HepG2 (cell line): ENCODE data around the gene COL13A1. TPM values are rescaled to one million over a fixed set of nuclear protein-coding genes. Genes with fewer than 3 reads are reported as not detected.

Experiments
- ATAC-seq: fragments of 200-7000 bp; cut with Tn5 transposase; 3 replicates; pipeline ENCODE4 v1.9.1; 2020; ENCODE audit warnings: mild to moderate bottlenecking, moderate library complexity
- BruUV-seq: library from RNA; stranded (reverse); fragments of 400-500 nt; replicated peaks from 2 replicates; lab custom pipeline; 2021; lab: Mats Ljungman, UMichigan
- CTCF ChIA-PET: fragments of 300-600 bp; formaldehyde crosslinking; extraction: SDS; loops from one replicate; lab custom pipeline; 2021; ENCODE audit warnings: low total read pairs, inconsistent platforms, low intra/inter-chr PET ratio; lab: Yijun Ruan, JAX
- POLR2A ChIA-PET: fragments of 350-600 bp; sonication (Branson Sonifier 250); formaldehyde crosslinking; loops from one replicate; lab custom pipeline; 2020; ENCODE audit warnings: antibody characterized with exemption, inconsistent platforms; lab: Yijun Ruan, JAX
- DNase-seq: peaks from one replicate; pipeline ENCODE4 v3.0.0-alpha.2; 2015; ENCODE audit warnings: low spot score
- FAIRE-seq: peaks from 3 replicates; lab custom pipeline; 2011; peaks lifted over from hg19 to GRCh38; lab: Jason Lieb, UNC
- H2AFZ ChIP-seq: one replicate; pipeline ENCODE4 v1.6.1; 2011; ENCODE audit warnings: low read length, inconsistent platforms
- H3K27ac ChIP-seq: fragments of 300-600 bp; 3 replicates; pipeline ENCODE4 v1.8.0; 2011; ENCODE audit warnings: mixed run types, mild to moderate bottlenecking, mixed read lengths, low read length, inconsistent platforms; ENCODE audit not compliant: insufficient read depth; ENCODE audit errors: extremely low read length
- H3K27me3 ChIP-seq, 2 experiments: fragments of 200-600 bp in 1 of 2; 2 replicates in 1 of 2; 3 replicates in 1 of 2; pipeline versions ENCODE4 v1.6.0 to v1.8.0; 2011; ENCODE audit warnings: low read length in 2 of 2, mild to moderate bottlenecking in 2 of 2, moderate library complexity in 2 of 2, inconsistent platforms in 1 of 2; ENCODE audit not compliant: insufficient read depth in 2 of 2, control insufficient read depth in 1 of 2
- H3K36me3 ChIP-seq, 2 experiments: fragments of 200-600 bp in 1 of 2; replicated peaks in 1 of 2; 2 replicates in 1 of 2; 3 replicates in 1 of 2; pipeline versions ENCODE4 v1.5.1 to v1.8.0; 2011; ENCODE audit warnings: low read length in 2 of 2, inconsistent platforms in 1 of 2; ENCODE audit not compliant: insufficient read depth in 2 of 2, control insufficient read depth in 1 of 2
- H3K4me1 ChIP-seq: 2 replicates; pipeline ENCODE4 v1.5.1; 2012; ENCODE audit warnings: low read length, inconsistent platforms; ENCODE audit not compliant: insufficient read depth
- H3K4me2 ChIP-seq: 2 replicates; pipeline ENCODE4 v1.6.0; 2011; ENCODE audit warnings: low read depth, low read length, inconsistent platforms
- H3K4me3 ChIP-seq, 3 experiments: fragments of 200-600 bp in 1 of 3; sonication (generic), shearing (Covaris generic) in 1 of 3; replicated peaks in 1 of 3; 2 replicates each; pipeline ENCODE4 v1.5.1; 2011 to 2016; ENCODE audit warnings: low read length in 3 of 3, inconsistent platforms in 2 of 3, low read depth in 2 of 3, mild to moderate bottlenecking in 2 of 3, control low read depth in 1 of 3, mixed read lengths in 1 of 3; ENCODE audit not compliant: insufficient read depth in 1 of 3
- H3K79me2 ChIP-seq: one replicate; pipeline ENCODE4 v1.6.1; 2011; ENCODE audit warnings: low read length, inconsistent platforms; ENCODE audit not compliant: insufficient read depth
- H3K9ac ChIP-seq: 2 replicates; pipeline ENCODE4 v1.6.0; 2011; ENCODE audit warnings: mild to moderate bottlenecking, low read depth, low read length, inconsistent platforms; ENCODE audit not compliant: insufficient read depth
- H3K9me3 ChIP-seq: 2 replicates; pipeline ENCODE4 v1.5.1; 2012; ENCODE audit warnings: mild to moderate bottlenecking, low read length
- H4K20me1 ChIP-seq: 2 replicates; pipeline ENCODE4 v1.6.0; 2011; ENCODE audit warnings: inconsistent platforms, mild to moderate bottlenecking, low read length, moderate library complexity; ENCODE audit not compliant: insufficient read depth
- CC2D1A ChIP-seq: sonication (generic); formaldehyde crosslinking; IDR thresholded peaks from 2 replicates; pipeline ENCODE4 v1.8.1; 2023; ENCODE audit warnings: mild to moderate bottlenecking, missing genetic modification reagents
- GTF3A ChIP-seq: sonication (generic); formaldehyde crosslinking; conservative IDR thresholded peaks from 2 replicates; pipeline ENCODE4 v1.4.0; 2020; ENCODE audit warnings: mild to moderate bottlenecking, missing genetic modification reagents
- HIVEP1 ChIP-seq: sonication (generic); formaldehyde crosslinking; IDR thresholded peaks from 2 replicates; pipeline ENCODE4 v1.4.0; 2020; ENCODE audit warnings: mild to moderate bottlenecking, missing genetic modification reagents
- HNF1B ChIP-seq: sonication (generic); formaldehyde crosslinking; IDR thresholded peaks from 2 replicates; pipeline ENCODE4 v1.5.1; 2020; ENCODE audit warnings: mild to moderate bottlenecking, moderate library complexity, missing genetic modification reagents
- JARID2 ChIP-seq: sonication (generic); formaldehyde crosslinking; IDR thresholded peaks from 2 replicates; pipeline ENCODE4 v1.8.1; 2023; ENCODE audit warnings: missing genetic modification reagents, inconsistent platforms; ENCODE audit not compliant: insufficient replicate concordance
- KDM2A ChIP-seq: sonication (generic); formaldehyde crosslinking; IDR thresholded peaks from 2 replicates; pipeline ENCODE4 v1.4.0; 2020; ENCODE audit warnings: low read depth, missing genetic modification reagents, borderline replicate concordance
- PLRG1 ChIP-seq: fragments of 450-650 bp; conservative IDR thresholded peaks from 2 replicates; pipeline ENCODE4 v1.6.1; 2016
- TOPORS ChIP-seq: sonication (generic); formaldehyde crosslinking; IDR thresholded peaks from 2 replicates; pipeline ENCODE4 v1.8.0; 2023; ENCODE audit warnings: mild to moderate bottlenecking, missing genetic modification reagents
- WIZ ChIP-seq: sonication (generic); formaldehyde crosslinking; IDR thresholded peaks from 2 replicates; pipeline ENCODE4 v1.5.1; 2020; ENCODE audit warnings: mild to moderate bottlenecking, missing genetic modification reagents
- ZNF562 ChIP-seq: sonication (generic); formaldehyde crosslinking; IDR thresholded peaks from 2 replicates; pipeline ENCODE4 v1.8.0; 2022; ENCODE audit warnings: missing genetic modification reagents, borderline replicate concordance
- ZNF570 ChIP-seq: sonication (generic); formaldehyde crosslinking; IDR thresholded peaks from 2 replicates; pipeline ENCODE4 v1.4.0; 2020; ENCODE audit warnings: mild to moderate bottlenecking, missing genetic modification reagents, borderline replicate concordance
- ZNF768 ChIP-seq: sonication (generic); formaldehyde crosslinking; IDR thresholded peaks from 2 replicates; pipeline ENCODE4 v1.4.0; 2020; ENCODE audit warnings: missing genetic modification reagents
- ZNF780A ChIP-seq: sonication (generic); formaldehyde crosslinking; IDR thresholded peaks from 2 replicates; pipeline ENCODE4 v1.8.0; 2022; ENCODE audit warnings: mild to moderate bottlenecking, missing genetic modification reagents, moderate library complexity
- ZSCAN21 ChIP-seq: sonication (generic); formaldehyde crosslinking; IDR thresholded peaks from 2 replicates; pipeline ENCODE4 v1.8.0; 2022; ENCODE audit warnings: mild to moderate bottlenecking, missing genetic modification reagents, moderate library complexity, borderline replicate concordance
- WGBS: methylation state at CpG from one replicate; pipeline ENCODE4 v1.1.6; 2017; ENCODE audit warnings: low lambda C conversion rate; 5-methylcytosine and 5-hydroxymethylcytosine counted together
- in situ Hi-C: cut with HindIII; loops from 2 replicates; pipeline ENCODE4 v1.10.0; 2017; ENCODE audit warnings: low pct_unique_long_range_greater_than_20kb; ENCODE audit not compliant: extremely low pct_ligation_motif_present
- intact Hi-C: fragments of 100-400 bp; cut with micrococcal nuclease; formaldehyde crosslinking; loops from one replicate; pipeline ENCODE4 v1.10.0; 2022; ENCODE audit not compliant: unreplicated experiment
- polyA plus RNA-seq, 8 experiments: library from polyadenylated mRNA; depleted of rRNA in 3 of 8; stranded (reverse) in 7 of 8; unstranded in 1 of 8; fragments of >200 nt; fragmentation: Illumina TruSeq in 4 of 8; extraction: Trizol in 4 of 8; gene quantifications; 2 replicates each; pipeline versions ENCODE4 v1.2.1 to v1.2.3, GENCODE V29; 2011 to 2016; ENCODE audit warnings: low read depth in 4 of 8, missing spikeins in 1 of 8, mixed read lengths in 1 of 8; ENCODE audit not compliant: insufficient read depth in 1 of 8
- total RNA-seq, 5 experiments: library from RNA; depleted of rRNA; stranded (reverse); fragments of >200 nt; fragmentation: Illumina TruSeq; extraction: Trizol; gene quantifications; 2 replicates each; pipeline ENCODE4 v1.2.3, GENCODE V29; 2016; ENCODE audit warnings: low read depth in 1 of 5
- TF ChIP-seq, protein P1 (sequence below): sonication (generic); formaldehyde crosslinking; IDR thresholded peaks from 2 replicates; pipeline ENCODE4 v1.4.0; 2020; ENCODE audit warnings: missing genetic modification reagents
- TF ChIP-seq, protein P2 (sequence below): sonication (generic); formaldehyde crosslinking; IDR thresholded peaks from 2 replicates; pipeline ENCODE4 v1.8.1; 2023; ENCODE audit warnings: mild to moderate bottlenecking, missing genetic modification reagents
- TF ChIP-seq, protein P3 (sequence below): conservative IDR thresholded peaks from 2 replicates; pipeline ENCODE4 v1.6.1; 2018; ENCODE audit warnings: missing genetic modification reagents
- TF ChIP-seq, protein P4 (sequence below): sonication (generic); formaldehyde crosslinking; IDR thresholded peaks from 2 replicates; pipeline ENCODE4 v1.4.0; 2020; ENCODE audit warnings: missing genetic modification reagents; ENCODE audit errors: not compliant biosample characterization

The COL13A1 gene
- total and polyA plus RNA-seq, 2 of the 13 experiments (the other 11 are each of a cell fraction or from before 2014, with no cell fraction given) = 0.07 TPM; not detected in 1

GRCh38 chr10:69870591-69870990 is 68.9 kb downstream of the COL13A1 start:
- ChIA-PET POLR2A (no interaction called here), CTCF (no interaction called here)
- intact Hi-C loops (no loop called here), in situ Hi-C loops (no loop called here)
- Histone ChIP-seq H3K27me3 (peaks cover 0 to 75% of the 10 kb centered on the region in 2 experiments; a peak in 3 of 5 replicates), H3K36me3 (no peaks in the 10 kb centered on the region), H2AFZ (no peak overlapping the region), H3K4me1 (no peaks in the 10 kb centered on the region), H3K27ac (no peak overlapping the region), H3K4me3 (no peak overlapping the region), H3K4me2 (no peak overlapping the region), H3K9ac (no peak overlapping the region), H3K9me3 (no peaks in the 10 kb centered on the region), H3K79me2 (no peaks in the 10 kb centered on the region), H4K20me1 (no peaks in the 10 kb centered on the region)
- no TSS peak for BruUV-seq
- FAIRE-seq (no peak), ATAC-seq (no peak), DNase-seq (no peak)
- 2% methylated on average over 7 of the region's 7 CpGs for WGBS
- TF ChIP-seq HIVEP1 (CRISPR knock-in tag) (no peak), ZNF570 (CRISPR knock-in tag) (no peak), ZNF780A (CRISPR knock-in tag) (no peak), PLRG1 (no peak), WIZ (CRISPR knock-in tag) (no peak), ZNF562 (CRISPR knock-in tag) (no peak), KDM2A (no peak), CC2D1A (no peak), HNF1B (no peak), TOPORS (no peak), ZSCAN21 (CRISPR knock-in tag) (no peak), ZNF768 (no peak), JARID2 (CRISPR knock-in tag) (no peak), GTF3A (CRISPR knock-in tag) (no peak)
- TF ChIP-seq, protein P1, sequence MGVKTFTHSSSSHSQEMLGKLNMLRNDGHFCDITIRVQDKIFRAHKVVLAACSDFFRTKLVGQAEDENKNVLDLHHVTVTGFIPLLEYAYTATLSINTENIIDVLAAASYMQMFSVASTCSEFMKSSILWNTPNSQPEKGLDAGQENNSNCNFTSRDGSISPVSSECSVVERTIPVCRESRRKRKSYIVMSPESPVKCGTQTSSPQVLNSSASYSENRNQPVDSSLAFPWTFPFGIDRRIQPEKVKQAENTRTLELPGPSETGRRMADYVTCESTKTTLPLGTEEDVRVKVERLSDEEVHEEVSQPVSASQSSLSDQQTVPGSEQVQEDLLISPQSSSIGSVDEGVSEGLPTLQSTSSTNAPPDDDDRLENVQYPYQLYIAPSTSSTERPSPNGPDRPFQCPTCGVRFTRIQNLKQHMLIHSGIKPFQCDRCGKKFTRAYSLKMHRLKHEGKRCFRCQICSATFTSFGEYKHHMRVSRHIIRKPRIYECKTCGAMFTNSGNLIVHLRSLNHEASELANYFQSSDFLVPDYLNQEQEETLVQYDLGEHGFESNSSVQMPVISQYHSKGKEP (CRISPR knock-in tag) = no peak
- TF ChIP-seq, protein P2, sequence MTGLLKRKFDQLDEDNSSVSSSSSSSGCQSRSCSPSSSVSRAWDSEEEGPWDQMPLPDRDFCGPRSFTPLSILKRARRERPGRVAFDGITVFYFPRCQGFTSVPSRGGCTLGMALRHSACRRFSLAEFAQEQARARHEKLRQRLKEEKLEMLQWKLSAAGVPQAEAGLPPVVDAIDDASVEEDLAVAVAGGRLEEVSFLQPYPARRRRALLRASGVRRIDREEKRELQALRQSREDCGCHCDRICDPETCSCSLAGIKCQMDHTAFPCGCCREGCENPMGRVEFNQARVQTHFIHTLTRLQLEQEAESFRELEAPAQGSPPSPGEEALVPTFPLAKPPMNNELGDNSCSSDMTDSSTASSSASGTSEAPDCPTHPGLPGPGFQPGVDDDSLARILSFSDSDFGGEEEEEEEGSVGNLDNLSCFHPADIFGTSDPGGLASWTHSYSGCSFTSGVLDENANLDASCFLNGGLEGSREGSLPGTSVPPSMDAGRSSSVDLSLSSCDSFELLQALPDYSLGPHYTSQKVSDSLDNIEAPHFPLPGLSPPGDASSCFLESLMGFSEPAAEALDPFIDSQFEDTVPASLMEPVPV = no peak
- TF ChIP-seq, protein P3, sequence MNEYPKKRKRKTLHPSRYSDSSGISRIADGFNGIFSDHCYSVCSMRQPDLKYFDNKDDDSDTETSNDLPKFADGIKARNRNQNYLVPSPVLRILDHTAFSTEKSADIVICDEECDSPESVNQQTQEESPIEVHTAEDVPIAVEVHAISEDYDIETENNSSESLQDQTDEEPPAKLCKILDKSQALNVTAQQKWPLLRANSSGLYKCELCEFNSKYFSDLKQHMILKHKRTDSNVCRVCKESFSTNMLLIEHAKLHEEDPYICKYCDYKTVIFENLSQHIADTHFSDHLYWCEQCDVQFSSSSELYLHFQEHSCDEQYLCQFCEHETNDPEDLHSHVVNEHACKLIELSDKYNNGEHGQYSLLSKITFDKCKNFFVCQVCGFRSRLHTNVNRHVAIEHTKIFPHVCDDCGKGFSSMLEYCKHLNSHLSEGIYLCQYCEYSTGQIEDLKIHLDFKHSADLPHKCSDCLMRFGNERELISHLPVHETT (CRISPR knock-in tag) = no peak
- TF ChIP-seq, protein P4, sequence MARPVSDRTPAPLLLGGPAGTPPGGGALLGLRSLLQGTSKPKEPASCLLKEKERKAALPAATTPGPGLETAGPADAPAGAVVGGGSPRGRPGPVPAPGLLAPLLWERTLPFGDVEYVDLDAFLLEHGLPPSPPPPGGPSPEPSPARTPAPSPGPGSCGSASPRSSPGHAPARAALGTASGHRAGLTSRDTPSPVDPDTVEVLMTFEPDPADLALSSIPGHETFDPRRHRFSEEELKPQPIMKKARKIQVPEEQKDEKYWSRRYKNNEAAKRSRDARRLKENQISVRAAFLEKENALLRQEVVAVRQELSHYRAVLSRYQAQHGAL (CRISPR knock-in tag) = no peak
